Esophagus muscularis mucosa (tissue), 4 donors: ENCODE measurements around the gene ZDHHC24.

Experiments
- CTCF ChIP-seq, 3 experiments: fragments of 200-600 bp in 2 of 3; fragments of 450-650 bp in 1 of 3; sonication (generic) in 2 of 3; IDR thresholded peaks; one replicate each; pipeline ENCODE4 v1.5.1; 2017 to 2019; ENCODE audit warnings: antibody characterized with exemption in 3 of 3, mild to moderate bottlenecking in 2 of 3, moderate library complexity in 1 of 3
- EP300 ChIP-seq: sonication (generic); formaldehyde crosslinking; IDR thresholded peaks from one replicate; pipeline ENCODE4 v1.6.1; 2017; ENCODE audit warnings: antibody characterized with exemption
- POLR2A ChIP-seq: fragments of 450-650 bp; IDR thresholded peaks from one replicate; pipeline ENCODE4 v1.6.1; 2017; ENCODE audit warnings: antibody characterized with exemption, moderate library complexity, mild to moderate bottlenecking, low read depth

GRCh38 chr11:66593303-66593635 lies 47.4 kb upstream of the ZDHHC24 start:
- TF ChIP-seq CTCF (IDR thresholded peaks at IDR 0.05) (no peak), POLR2A (no peak), EP300 (no peak)
